ENCODE results near the gene APBB1.

APBB1 gene

DNA sequence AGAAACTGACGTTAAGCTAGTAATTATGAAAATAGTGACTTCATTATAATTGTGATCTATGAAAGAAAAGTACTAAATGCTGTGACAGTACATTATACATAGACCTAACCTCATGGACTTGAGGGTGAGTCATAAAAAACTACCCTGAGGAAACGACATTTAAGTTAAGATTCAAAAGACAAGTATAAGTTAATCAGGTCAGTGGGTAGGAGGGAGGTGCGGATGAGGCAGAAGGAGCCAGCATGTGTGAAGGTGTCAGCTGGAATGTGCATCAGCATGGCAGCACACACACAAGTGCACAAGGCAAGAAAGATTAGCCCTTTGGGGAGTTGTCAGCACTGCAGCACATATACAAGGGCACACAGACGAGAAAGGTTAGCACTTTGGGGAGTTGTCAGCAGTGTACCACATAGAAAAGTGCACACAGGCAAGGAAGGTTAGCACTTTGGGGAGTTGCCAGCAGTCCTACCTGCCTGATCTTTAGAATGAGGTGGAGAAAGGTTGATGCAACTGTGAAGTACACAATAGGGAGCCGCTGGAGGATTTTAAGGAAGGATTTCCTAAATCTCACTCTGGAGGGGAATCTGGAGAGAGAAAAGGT, 67.0 kb downstream of the APBB1 start:
- DNase-seq (ENCODE audit: low read depth): no peak

DNA sequence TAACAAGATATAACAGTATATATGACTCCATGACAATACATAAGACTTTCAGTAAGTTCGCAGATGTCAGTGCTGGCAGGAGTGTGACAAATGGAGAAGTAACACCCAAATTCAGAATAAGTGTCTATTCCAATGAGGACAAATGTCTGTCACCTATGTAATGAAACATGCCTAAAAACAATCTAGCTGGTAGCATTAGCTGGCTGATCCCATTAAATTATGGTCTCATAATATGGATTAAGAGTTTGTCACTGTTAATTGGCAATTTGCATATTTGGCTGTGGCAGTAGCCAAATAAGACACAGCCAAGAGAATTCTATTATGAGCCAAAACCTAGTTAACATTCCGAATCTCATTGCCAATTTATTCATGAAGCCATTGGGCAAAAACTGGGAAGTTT, 68.4 kb downstream of the APBB1 start:
- DNase-seq (ENCODE audit: low read depth): no peak

DNA sequence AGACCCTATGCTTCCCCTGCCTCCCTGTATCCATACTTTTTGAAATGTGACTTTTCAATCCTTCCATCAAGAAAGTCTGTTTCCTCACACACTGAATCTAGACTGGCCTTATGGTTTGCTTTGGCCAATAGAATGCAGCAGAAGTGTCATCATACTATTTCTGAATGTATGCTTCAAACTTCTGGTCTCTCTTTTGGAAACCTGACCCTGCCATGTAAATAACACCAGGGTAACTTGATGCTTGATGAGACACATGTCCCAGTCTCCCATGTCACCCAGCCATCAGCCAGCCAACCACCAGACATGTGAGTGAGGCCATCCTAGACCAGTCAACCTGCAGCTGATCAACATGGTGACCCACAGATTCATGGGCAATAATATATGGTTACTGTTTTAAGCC, 68.9 kb downstream of the APBB1 start:
- no peak for DNase-seq (ENCODE audit: low read depth)

DNA sequence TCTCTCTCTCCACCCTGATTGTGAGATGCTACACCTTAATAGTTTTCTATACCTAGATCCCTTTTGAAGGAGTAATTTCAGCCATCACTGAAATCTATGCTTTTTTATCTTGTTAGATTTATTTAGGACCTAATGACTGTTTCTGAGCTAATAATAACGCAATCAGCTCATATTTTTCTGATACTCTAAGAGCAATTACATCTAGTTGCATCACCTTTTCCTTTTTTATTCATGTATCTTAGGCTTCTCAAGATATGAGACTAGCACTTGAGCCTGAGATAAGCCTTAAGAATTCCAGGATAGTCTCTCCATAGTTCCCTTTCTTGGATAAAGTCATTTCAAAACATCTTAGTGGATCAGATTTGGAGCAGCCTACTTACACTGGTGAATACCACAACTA, 73.5 kb downstream of the APBB1 start:
- no peak for DNase-seq (ENCODE audit: low read depth)

Data from T-helper 22 cell (primary cell).